Activated gamma-delta T cell treated with anti-CD3 and anti-CD28 coated beads, Interleukin-2, amount 50 U/mL, for 16 hours (primary cell): ENCODE results near the gene LAD1.

Source experiments
- DNase-seq: peaks from one replicate; pipeline ENCODE4 v3.0.0-alpha.2; 2020; ENCODE audit warnings: low read depth

Gene LAD1

DNA sequence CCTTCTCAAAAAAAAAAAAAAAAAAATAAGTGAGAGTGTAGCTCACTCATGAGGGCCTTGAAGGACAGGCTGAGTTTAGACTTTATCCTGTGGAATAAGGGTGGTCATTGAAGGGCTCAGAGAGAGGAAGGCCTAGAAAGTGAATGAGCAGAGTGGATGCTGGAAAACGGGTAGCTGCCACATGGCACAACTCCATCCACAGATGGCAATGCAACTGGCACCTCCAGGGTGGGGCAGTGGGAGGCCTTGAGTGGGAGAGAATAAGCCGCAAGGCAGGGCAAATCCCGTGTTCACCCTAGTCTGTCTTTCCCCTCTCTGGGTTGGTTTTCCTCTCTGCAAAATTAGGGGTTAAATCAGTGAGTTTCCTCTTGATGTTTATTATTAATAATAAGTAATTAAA is 19.3 kb upstream of the LAD1 start:
- DNase-seq = no peak

DNA sequence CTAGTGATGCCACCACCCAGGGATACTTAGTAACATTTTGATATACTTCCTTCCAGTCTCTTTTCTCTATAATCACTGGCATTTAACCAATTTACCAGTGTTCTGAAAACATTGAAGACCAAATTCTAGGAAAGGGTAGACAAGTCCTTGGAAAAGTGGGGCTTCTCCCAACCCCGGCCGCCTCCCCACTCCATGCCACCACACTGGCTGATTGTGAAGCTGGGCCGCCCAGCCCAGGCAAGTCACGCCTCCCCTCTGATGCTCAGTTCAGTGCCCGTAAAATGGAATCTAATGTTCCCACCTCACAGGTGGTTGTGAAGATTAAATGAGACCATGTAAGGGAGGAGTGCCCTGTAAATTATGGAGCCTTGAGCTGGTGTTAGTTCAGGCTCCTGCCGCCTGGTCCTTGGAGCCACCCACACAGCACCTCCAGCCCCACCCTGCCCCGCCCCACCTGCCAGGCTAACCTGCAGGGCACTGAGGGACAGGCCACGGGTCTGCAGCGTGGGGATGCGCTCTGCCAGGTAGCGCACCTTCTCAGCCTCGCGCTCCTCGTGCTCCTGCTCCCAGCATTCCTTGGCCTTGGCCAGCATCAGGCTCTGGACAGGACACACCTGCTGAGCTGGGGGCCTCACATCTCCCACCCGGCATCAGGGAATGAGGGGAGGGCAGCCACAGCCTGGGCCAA is 15.1 kb upstream of the LAD1 start:
- no peak for DNase-seq

DNA sequence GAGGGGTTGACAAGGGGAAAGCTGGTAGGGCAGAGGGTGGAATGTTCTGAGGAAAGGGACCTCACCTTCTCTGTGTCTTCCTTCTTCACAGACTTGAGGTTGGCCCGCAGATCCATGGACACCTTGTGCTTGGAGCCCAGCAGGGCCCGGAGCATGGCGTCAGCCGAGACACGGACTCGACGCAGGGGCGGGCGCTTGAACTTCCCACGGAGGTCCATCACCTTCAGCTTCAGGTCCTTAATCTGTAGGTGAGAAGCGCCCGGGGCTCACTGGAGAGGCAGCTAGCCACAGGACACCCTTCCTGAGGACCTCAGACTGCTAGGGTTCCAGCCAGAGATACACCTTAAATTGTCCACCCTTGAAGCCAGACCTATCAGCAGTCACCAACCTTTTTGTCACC is 12.2 kb upstream of the LAD1 start:
- no peak for DNase-seq

DNA sequence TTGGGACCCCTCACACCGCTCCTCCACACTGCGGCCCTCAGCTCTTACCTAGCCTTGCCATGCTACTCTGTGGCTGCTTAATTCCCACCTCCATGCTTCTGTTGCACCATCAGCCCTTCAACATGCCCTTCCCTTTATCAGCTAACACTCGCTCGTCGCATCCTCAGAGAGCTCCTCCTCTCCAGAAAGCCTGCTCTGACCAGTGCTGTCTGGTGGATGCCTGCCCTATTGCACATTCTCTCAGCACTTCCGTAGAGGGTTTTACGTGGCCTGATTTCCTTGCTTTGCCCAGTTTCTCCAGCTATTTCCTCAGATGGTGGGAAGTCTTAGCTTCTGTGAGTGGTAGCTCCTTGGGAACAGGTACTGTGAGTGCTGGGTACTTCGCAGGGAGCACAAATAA is 10.3 kb upstream of the LAD1 start:
- no peak for DNase-seq

DNA sequence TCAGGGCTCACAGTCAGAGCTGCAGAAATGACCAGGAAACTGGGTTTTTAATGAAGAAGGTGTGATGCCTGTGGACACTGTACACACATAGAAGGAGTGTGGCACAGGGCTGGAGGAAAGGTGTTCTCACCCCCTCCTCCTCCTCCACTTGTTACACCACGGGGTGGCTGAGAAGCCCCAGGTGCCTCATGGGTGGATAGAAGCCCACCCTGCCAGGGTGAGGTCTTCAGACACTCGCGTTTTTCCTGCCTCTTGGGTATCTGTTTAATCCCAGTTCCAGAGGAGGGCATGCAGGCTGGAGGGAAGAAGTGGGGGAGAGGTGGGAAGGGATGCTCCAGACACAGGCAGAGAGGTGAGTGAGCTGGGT is 9.7 kb upstream of the LAD1 start:
- DNase-seq = no peak

DNA sequence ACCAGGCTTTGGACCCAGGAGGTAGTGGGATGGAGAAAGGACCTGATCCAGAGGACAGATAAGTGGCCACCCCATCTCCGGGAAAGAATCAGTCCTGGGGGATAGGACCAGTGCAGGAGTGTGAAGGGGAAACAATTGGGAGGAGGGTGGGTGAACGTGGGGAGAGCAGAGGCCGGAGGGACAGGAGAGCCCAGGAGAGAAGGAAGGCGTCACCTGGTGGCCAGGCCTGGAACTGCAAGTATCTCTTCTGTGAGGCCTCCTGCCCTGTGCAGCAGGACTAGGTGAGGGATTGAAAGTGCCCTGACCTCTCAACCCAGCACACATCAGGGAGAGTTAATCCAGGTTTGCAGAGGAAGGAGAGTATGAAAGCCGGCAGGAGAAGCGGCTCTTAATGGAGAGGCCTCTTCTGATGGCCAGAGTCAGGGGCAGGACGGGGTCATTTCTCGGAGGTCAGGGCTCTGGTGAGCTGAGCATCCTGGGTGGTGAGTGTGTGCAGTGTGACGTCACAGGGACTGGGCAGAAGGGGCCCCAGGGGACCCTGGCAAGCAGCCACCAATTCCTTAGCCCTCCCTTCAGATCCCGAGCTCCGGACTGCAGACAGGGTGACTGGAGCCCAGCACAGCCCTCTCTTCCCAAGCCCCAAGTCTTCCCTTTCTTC is 9.2 kb upstream of the LAD1 start:
- DNase-seq = peak; percentile 51

DNA sequence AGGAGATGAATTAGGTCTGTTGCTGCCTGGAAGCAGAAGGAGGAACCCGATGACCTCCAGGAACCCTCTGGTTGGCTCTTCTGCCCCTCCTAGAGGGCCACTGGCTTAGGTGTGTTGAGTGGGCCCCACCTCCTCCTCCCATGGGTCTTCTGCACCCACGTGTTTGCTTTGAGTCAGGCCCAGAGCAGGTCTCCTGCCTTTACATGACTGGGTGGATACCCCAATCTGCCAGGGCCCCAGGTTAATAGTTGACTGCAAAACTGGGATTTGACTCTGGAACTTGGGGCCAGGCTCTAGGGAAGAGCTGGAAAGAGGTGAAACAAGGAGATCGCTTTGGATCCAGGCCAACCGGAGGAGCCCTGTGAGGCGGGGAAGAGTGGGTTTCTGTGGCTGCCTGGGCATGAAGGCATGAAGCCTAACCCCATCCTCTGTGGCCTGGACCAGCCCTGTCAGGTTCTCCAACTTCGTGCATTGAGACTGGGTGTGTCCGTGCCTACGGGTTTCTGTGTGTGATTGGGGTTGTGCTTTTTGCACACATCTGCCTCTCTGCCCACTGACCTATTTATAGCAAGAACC is 7.8 kb upstream of the LAD1 start:
- DNase-seq = no peak

DNA sequence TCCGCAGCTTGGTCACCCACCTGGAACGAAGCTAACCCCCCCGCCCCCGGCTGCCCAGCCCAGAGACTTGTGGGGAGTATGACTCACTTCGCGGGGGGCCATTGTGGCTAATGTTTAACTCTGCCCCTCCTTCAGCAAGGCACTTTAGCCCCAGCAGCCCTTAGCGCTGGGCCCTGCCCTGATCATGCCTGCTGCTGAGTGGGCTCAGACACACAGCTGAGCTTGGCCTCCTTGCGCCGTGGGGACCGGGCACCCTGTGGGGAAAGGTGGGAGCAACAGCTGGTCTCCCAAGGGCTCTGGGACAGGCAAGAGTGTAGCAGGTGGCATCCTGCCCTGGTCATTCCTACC is 6.3 kb upstream of the LAD1 start:
- no peak for DNase-seq

DNA sequence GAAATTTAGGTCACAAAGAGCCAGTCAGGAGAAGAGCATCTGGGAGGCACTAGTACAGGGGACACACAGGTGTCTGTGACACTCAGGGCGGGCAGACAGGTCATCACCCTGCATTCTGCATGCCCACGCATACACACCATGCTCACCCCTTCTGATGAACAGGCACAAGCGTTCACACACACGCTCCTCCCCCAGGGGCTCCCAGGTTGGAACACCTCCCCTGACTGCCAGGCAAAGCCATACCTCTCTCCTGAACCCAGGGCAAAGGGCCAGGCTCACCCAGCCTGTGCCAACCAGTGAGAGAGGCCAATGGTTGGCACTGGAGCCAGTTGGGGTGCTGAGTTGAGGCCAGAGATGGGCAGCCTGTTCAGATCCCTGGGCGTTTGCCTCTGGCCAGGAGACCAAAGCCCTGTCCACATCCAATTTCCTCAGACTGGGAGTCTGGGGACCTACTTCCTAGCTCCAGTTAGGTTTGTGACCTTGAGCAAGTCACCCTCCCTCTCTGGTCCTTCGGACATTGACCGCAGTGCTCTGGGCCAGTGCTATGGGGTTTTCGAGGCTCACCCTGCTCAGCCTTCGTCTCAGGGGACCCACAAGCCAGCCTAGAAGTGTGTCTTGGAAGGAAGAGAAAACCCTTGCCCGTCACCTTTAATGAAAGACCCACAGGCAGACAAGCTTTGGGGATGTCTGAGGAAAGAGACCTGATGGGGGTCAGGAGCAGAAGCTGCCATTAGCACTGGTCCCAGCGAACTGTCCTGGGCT is 5.8 kb upstream of the LAD1 start:
- no peak for DNase-seq

DNA sequence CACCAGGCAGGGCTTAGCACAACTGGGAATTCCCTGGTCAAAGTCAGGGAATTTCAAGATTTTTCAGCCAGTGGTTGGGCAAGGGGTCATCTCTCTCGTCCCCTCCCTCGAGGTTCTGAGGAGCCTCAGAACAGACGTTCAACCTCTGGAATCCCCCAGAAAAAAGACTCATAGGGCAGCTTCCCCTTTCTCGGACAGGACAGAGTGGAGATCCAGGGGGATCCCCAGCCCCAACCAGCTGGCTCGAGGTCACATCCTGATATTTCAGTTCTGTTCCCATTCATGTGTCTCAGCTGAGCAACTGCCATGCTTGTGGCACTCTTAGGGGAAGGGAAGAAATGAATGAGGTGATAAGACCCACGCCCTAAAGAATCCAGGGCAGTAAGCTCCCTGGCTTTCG is 4.9 kb upstream of the LAD1 start:
- no peak for DNase-seq

DNA sequence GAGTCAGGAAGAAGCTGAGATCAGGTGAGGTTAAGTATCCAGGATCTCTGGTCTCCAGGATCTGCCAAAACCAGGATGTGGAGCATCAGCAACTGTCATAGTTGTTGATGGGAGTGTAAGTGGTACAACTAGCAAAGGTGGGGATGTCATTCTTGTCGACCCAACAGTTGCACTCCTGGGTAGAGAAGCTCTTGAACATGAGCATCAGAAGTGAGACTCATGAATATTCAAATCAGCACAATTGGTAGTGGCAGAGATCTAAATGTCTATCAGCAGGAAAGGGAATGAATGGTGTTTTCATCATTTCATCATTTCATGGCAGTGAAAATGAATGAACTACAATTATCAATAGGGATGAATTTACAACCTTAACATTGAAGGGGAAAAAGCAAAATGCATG is 4.2 kb upstream of the LAD1 start:
- DNase-seq = no peak

DNA sequence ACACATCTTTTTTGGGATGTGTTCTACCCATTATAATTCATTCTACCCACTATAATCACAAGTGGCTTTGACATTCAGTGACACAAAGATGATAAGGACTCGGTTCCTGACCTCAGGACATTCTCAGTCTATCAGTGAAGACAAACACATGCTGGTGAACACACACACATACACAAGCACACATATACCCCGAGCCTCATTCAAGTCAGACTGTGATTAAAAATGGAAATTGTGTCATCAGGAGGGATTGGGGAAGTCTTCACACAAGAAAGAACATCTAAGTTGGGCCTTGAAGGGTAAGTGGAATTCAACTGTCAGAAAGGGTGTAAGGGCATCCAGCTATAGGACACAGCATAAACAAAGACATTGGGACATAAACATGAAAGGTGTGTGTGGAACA is 2.6 kb upstream of the LAD1 start:
- no peak for DNase-seq

DNA sequence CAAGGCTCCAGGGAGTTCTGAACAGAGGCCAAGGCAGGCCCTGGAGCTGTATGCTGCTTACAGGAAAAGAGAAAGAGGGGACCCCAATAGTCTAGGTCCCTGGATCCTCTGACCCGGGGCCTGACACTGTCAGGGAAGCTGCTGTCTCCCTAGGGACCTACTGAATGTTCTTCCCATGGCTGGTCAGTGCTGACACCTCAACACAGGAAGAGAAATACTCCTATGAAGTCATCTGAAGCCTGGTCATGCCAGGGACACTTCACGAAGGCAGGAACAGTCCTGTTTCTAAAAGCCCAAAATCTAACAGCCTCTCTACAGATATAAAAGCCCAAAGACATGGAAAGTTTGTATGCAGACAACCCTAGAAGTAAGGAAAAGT is 1.7 kb upstream of the LAD1 start:
- no peak for DNase-seq

DNA sequence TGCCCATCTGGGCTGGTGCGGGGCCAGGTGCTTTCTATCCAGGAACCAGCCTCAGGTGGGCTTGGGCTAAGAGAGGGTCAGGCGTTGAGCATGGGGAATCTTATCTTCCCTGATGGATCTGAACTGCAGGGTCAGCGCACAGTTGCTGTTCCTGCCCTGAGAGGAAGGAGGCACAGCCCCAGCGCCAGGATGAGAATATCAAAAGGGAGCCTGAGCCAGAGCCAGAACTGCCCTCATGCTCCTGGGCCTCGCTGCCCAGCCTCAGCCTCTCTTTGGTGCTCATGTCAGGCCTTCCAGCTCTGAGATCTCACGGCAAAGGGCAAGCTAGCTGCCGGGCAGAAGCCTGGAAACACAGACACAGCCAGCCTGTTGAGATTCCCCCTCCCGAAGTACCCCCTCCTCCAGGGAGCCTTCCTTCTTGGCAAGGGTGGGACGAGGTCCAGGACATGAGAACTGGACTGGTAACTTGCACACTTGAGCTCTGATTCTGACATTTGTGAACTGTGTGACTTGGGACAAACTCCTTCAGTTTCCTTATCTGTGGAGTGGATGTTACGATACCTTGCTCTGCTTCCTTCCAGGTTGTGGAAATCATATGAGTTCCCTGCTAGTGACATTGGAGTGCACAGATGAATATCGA is 1.2 kb upstream of the LAD1 start:
- no peak for DNase-seq

DNA sequence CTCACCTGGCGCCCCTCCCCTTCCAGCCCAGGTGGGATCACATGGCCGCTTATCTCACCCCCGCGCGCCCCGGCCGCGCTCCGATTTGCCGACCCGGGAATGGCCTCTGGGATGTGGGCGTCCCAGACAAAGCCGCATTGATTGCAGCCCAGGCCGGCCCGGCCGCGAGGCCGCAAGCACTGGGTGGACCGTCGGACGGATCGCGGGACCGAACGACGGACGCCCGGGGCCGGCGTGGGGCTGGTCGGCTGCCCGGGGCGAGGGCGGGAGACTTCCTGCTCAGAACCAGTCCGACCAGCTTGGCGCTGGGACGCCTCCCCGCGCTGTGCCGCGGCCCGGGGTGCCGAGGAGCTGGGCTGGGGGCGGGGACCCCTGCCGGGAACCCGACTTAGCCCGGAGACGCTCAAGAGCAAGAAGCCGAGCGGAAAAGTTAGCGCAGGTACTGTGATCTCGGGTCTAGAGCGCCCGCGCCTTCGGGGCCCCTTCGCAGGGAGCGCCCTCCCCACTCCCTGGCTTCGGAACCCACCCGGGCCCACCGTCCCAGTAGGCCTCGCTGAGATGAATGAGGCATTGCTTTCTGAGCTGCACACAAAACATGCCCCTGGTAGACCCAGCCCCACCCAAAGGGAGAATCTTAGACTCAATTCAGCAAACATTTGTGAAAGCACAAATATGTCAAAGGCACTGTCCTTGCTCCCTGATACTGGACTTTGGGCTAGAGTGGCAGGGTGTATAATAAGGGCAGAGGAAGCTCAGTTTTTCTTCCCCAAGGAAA is 415 bp upstream of the LAD1 start:
- no peak for DNase-seq

DNA sequence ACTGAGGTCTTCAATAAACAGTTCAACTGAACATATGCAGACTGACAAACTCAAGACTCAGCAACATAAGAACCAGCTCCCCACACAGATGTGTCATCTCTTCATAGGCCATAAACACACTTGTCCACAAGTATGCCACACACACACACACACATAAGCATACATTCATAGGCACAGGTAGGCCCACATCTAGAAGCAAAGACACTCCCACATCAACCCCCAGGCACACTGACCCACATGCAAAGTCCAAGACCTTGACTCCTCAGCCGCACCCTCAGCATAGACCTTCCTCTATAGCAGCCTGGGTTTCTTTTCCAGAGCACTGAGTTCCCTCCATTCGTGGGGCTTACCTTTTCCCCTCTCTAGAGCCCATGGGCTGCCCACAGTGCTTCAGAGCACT is 1.4 kb downstream of the LAD1 start:
- DNase-seq = no peak

DNA sequence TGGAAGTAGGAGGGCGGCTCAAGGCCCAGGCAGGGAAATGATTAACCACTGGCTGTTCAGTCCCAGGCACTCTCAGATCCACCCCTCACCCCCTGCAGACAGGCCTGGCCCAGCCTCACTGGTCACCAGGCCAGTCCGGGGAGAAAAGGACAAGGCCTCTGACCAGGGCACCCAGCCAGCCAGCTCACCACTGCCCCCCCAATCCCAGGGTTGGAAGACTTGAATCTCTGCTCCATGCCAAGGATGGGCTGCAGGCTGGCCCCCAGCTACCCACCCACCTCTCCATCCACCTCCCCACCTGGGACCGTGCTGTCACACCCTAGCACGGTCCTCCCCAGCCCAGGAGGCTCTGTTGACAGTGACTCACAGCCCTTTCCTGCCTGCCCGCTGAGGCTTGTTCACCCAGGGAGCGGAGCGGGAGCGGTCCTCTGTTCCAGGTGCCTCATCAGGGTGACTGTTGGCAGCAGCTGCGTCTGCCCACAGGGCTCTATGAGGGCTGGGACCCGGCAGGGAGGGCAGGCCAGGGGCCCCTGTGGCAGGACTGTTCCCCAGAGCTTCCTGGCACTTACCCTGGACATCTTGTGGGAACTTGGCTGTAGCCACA is 2.2 kb downstream of the LAD1 start:
- DNase-seq = no peak

DNA sequence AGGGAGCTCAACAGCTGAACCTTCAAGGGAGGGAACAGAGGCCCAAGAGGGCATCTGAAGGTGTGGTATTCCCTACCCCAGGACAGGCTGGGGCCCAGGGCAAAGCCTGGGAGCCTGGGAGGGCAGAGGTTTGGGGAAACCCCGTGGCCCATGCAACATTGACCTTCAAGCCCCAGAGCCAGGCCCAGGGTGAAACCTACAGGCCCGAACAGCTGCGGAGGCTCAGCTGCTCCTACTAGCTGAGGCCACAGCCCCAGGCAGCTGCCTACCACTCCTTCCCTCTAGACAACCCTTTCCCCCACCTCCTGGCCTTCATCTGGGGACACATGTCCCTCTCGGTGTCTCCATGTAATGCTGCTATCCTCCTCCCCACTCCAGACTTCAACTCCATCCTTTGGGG is 3.2 kb downstream of the LAD1 start:
- no peak for DNase-seq

DNA sequence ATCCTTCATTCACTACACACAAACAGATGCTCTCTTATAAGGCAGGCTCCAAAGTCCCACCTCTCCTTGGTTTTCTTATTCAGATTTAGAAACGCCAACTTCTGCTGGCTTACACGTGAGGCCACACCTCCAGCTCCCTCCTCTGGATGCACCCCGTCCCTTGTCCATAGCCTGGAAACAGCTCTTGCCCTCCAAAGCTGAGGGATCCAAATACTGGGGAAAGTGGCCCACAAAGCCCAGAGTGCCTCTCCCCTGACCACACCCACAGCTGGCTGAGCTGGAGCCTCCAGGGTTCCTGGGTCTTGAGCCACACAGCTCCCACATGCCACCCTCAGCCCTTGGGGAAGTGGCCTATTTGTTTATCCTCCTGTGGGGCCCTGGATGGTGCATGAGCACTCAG is 4.5 kb downstream of the LAD1 start:
- no peak for DNase-seq

DNA sequence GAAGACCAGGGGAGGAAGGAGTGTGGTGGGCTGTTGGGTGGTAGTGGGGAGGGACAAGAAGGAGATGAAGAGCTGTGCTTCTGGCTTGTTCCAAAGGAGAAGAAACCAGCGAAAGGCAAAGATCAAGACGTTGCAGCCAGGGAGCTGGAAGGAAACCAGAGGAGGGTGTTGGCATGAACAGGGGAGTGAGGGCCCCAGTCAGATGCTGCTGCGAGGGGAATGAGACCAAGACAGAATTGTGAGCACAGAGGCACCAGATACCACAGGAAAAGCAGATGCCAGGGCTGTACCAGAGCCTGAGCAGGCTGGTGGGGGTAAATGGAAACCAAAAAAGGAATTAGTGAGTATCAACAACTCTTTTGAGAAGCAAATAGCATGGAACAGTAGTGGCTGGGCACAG is 6.0 kb downstream of the LAD1 start:
- no peak for DNase-seq

DNA sequence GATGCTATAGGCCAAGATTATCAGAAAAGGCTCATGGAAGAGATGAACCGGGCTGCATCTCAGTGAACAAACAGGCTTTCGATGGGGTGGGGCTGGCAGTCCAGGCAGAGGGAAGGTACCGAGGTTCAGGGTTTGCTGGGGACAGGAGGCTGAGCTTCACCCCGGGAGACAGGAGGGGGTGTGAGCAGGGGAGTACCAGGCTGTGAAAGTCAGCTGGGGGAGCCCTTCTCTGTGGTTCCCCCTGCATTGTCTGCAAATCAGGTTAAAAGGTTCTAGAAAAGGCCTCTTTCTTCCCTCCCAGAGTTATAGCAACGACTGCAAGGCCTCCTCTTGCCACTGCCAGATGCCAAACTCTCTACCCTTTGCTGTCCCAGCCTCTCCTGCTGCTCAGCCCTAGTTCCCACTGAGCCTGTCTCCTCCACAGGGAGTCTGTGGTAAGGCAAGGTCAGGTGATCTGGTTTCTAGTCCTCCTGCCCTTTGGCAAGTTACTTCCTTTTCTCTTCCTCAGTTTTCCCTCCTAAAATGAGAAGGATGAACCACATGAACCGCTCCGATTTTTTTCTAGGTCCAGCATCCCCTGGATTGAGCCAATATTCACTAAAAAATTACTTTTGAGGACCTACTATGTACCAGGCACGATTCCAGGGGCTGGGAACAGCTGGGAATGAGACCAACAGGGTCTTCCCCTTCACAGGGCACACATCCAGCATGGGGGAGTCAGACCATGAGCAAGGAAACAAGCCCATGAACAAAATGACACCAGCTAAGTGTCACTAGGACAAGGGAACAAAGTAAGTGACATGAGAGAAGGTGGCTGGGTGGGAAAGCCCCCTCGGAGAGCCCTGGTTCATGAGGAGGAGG is 7.2 kb downstream of the LAD1 start:
- no peak for DNase-seq
